Left lung (tissue), 14 donors: ENCODE results near the gene MKNK1. TPM values are rescaled to one million over a fixed set of nuclear protein-coding genes. Genes with fewer than 3 reads are reported as not detected.
A peak's percentile ranks its signal among the peaks of the same experiment; 100 is the strongest.
"Not testable (repeated sequence)": the region's sequence is repeated elsewhere in the genome, so short reads cannot be mapped to it uniquely, and the experiment has no call there.

ENCODE experiments used
- ATAC-seq: fragments of 200-7000 bp; cut with Tn5 transposase; one replicate; pipeline ENCODE4 v1.9.1; 2020; ENCODE audit warnings: moderate library complexity
- DNase-seq, 4 donors: peaks; one replicate each; pipeline ENCODE4 v3.0.0-alpha.2; 2013 to 2020
- H3K27ac ChIP-seq, 2 donors: fragments of 200-600 bp; sonication (generic) in 1 of 2; one replicate each; pipeline versions ENCODE4 v1.5.0 to v1.8.0; 2020 to 2021
- H3K27me3 ChIP-seq, 2 donors: fragments of 200-600 bp; sonication (generic) in 1 of 2; one replicate each; pipeline versions ENCODE4 v1.5.0 to v1.8.0; 2020 to 2021
- H3K36me3 ChIP-seq, 2 donors: fragments of 200-600 bp; sonication (generic) in 1 of 2; one replicate each; pipeline versions ENCODE4 v1.5.0 to v1.8.0; 2020 to 2021
- H3K4me1 ChIP-seq, 2 donors: fragments of 200-600 bp; one replicate each; pipeline ENCODE4 v1.8.0; 2021
- H3K4me3 ChIP-seq, 2 donors: fragments of 200-600 bp; sonication (generic) in 1 of 2; one replicate each; pipeline versions ENCODE4 v1.5.0 to v1.8.0; 2020 to 2021; ENCODE audit warnings: mild to moderate bottlenecking in 1 of 2
- H3K9me3 ChIP-seq, 2 donors: fragments of 200-600 bp; sonication (generic) in 1 of 2; one replicate each; pipeline versions ENCODE4 v1.5.0 to v1.8.0; 2020 to 2021
- intact Hi-C, 2 donors: fragments of 100-400 bp; cut with DNase I; formaldehyde crosslinking; loops; one replicate each; pipeline versions ENCODE4 v1.11.2 to v1.14.2; 2022
- long read RNA-seq, 12 donors: library from polyadenylated mRNA in 2 of 12; unstranded in 2 of 12; transcript quantifications; one replicate each; pipeline ENCODE4 v2.0.0 and lab custom pipeline, GENCODE V29; 2019 to 2026
- polyA plus RNA-seq, 6 donors: library from polyadenylated mRNA; unstranded; fragments of 120-200 nt; gene quantifications; one replicate each; pipeline ENCODE4 v1.2.1, GENCODE V29; 2013; ENCODE audit not compliant: insufficient read length in 6 of 6
- total RNA-seq, 2 donors: library from RNA; stranded (reverse); fragmentation: NEBNext Ultra II Directional; extraction: Animal tissue kit (Norgen Biotek cat#: 25700); gene quantifications; one replicate each; pipeline ENCODE4 v1.2.1, GENCODE V29; 2021
- TF ChIP-seq, protein P1 (sequence below), 2 donors: fragments of 200-600 bp; sonication (generic) in 1 of 2; IDR thresholded peaks; one replicate each; pipeline versions ENCODE4 v1.5.0 to v1.8.0; 2021; ENCODE audit warnings: antibody characterized with exemption in 2 of 2
- donor health status: DM: no; HTN: yes; CAD: no.
- donor health status: DM: no; HTN: no; CAD: no.

The MKNK1 gene
- total RNA-seq (10 to 100 TPM; 42.2 to 96.0 TPM), polyA plus RNA-seq (10 to 100 TPM; 45.0 to 57.1 (median 51.4) TPM)
- long read RNA-seq, donor 1, partial matches to known transcripts = 0 of 5 reads
- long read RNA-seq, donor 1, other reads (novel, unspliced or antisense) = 0 of 5 reads
- long read RNA-seq, donor 2, partial matches to known transcripts = 0 of 3 reads
- long read RNA-seq, donor 2, other reads (novel, unspliced or antisense) = 0 of 3 reads
- long read RNA-seq, donor 3, partial matches to known transcripts = 0 of 2 reads
- long read RNA-seq, donor 3, other reads (novel, unspliced or antisense) = 0 of 2 reads
- long read RNA-seq, donor 4, partial matches to known transcripts = 6 of 11 reads
- long read RNA-seq, donor 4, other reads (novel, unspliced or antisense) = 3 of 11 reads
- long read RNA-seq, donor 5, partial matches to known transcripts = 0 of 1 reads
- long read RNA-seq, donor 5, other reads (novel, unspliced or antisense) = 0 of 1 reads
- long read RNA-seq, donor 6, partial matches to known transcripts = 0 of 1 reads
- long read RNA-seq, donor 6, other reads (novel, unspliced or antisense) = 0 of 1 reads
- long read RNA-seq, donor 7 = 0 reads
- long read RNA-seq, donor 8, partial matches to known transcripts = 11 of 12 reads
- long read RNA-seq, donor 8, other reads (novel, unspliced or antisense) = 0 of 12 reads
- long read RNA-seq, donor 9 = 0 reads
- long read RNA-seq, donor 10, partial matches to known transcripts = 6 of 21 reads
- long read RNA-seq, donor 10, other reads (novel, unspliced or antisense) = 10 of 21 reads
- long read RNA-seq, donor 11, partial matches to known transcripts = 0 of 1 reads
- long read RNA-seq, donor 11, other reads (novel, unspliced or antisense) = 0 of 1 reads
- long read RNA-seq, donor 12 = 0 reads

DNA sequence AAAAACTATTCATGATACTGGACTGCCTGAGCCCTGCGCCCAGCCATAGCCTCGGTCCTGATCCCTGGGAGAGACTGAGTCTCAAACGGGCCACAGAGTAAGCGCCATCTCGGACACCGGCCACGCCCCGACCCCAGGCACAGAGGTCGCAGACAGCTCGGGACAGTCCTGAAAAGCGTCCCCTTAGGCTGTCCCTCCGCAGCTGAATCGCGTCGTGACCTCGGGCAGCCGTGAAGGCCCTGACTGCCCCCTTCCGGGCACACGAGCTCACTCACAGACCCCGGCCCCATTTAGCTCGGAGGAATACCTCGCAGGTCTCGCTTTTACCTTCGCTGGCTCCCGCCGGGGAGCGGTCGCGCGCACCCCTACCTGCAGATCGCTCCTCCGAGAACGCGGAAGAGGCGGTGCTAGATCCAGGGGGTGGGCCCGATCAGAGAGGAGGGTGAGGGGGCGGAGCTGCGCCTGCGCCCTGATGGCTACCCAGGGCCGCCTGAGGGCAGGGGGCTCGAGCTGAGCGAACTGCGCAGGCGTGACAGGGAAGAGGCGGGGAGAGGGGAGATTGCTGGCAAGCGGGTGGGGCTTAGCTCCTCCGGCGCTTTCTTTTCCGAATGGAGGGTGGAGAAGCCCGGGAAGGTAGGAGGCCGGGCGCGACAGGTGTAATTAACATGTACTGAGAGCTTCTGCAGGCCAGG is at the start of gene MKNK1:
TSS of gene MKNK1 (minus strand) at position 411 of the 692 bp plus-strand sequence. CDS start 20,941 bp downstream, outside the sequence.
- peaks cover 0 to 17% of the 10 kb centered on the region in 2 donors for H3K36me3 ChIP-seq
- H3K4me3 ChIP-seq = peak within 1 kb of the TSS; percentile 73 to 80
- ATAC-seq (peak; percentile 99), DNase-seq (peak; percentile 95 to 100 (median 99))
- H3K27ac ChIP-seq = peak within 1 kb of the TSS; percentile 66 to 89
- intact Hi-C loops = no loop called here
- H3K27me3 ChIP-seq = no peaks in the 10 kb centered on the region
- H3K9me3 ChIP-seq = no peaks in the 10 kb centered on the region
- H3K4me1 ChIP-seq = peaks cover 13 to 55% of the 10 kb centered on the region in 2 donors
- TF ChIP-seq, protein P1, sequence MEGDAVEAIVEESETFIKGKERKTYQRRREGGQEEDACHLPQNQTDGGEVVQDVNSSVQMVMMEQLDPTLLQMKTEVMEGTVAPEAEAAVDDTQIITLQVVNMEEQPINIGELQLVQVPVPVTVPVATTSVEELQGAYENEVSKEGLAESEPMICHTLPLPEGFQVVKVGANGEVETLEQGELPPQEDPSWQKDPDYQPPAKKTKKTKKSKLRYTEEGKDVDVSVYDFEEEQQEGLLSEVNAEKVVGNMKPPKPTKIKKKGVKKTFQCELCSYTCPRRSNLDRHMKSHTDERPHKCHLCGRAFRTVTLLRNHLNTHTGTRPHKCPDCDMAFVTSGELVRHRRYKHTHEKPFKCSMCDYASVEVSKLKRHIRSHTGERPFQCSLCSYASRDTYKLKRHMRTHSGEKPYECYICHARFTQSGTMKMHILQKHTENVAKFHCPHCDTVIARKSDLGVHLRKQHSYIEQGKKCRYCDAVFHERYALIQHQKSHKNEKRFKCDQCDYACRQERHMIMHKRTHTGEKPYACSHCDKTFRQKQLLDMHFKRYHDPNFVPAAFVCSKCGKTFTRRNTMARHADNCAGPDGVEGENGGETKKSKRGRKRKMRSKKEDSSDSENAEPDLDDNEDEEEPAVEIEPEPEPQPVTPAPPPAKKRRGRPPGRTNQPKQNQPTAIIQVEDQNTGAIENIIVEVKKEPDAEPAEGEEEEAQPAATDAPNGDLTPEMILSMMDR (IDR thresholded peaks at IDR 0.05) = no peak

DNA sequence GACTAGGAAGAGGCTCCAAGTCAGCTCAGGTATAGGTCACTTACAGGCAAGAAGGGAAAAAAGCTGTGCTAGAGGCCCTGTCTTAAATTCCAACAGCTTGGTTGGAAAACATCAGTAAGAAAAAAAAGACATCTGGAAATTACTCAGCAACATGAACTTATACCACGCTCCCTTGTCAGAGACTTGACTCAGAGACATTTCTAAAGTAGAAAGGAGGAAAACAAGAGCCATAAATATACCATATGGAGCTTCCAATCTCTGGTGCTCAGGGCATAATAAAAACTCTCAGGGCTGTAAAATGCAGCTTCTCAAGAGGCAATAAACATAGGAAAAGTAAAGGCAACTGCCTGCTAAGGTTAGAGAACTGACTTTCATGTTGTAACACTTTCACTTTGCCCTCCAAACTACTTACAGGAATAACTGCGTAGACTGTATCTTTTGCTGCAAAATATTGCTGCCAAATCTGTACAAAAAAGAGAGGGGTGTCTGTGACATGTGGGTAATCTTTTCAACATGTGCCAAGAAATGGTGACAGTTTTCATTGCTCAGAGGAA is 49.4 kb upstream of the MKNK1 start:
- H3K27ac ChIP-seq = no peak overlapping the region
- no peaks in the 10 kb centered on the region for H3K4me1 ChIP-seq
- peaks cover 0 to 81% of the 10 kb centered on the region in 2 donors for H3K36me3 ChIP-seq
- H3K27me3 ChIP-seq = no peaks in the 10 kb centered on the region
- peaks cover 0 to 2% of the 10 kb centered on the region in 2 donors for H3K9me3 ChIP-seq
- TF ChIP-seq, protein P1 (IDR thresholded peaks at IDR 0.05) = no peak
- intact Hi-C loops = no loop called here
- H3K4me3 ChIP-seq = no peak overlapping the region
- DNase-seq (no peak), ATAC-seq (no peak)

DNA sequence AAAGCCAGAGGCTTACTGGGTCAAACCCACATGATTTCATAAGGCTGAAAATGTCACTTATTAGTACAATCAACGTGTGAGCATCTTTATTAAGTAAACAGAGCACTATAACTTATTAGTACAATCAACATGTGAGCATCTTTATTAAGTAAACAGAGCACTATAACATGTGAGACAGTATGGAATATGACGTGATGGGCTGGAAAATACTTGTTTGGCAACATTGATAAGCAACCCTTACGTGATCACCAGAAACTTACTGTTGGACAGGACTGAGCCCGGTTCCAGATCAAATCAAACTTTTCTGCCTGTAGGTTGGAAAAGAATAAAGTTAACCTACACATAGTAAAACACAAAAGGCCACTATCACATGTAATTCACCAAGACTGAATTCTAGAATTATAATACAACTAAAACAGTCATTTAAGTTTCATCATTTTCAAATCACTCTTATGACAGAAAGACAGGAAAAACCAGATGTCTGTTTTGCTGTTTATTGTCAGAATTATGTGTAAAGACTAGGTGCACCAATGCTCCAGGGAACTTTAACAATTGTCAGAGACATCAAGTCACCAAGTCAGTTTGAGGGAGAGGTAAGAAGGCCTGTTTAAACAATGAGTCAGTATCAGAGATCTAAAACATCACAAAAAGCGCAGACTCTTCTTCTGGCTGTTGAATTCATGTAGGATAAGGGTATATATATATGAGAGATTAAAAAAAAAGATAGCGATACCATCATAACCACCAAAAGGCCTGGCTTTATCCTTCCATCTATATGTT is 48.4 kb upstream of the MKNK1 start:
- Histone ChIP-seq H3K4me3 (no peak overlapping the region), H3K27ac (no peak overlapping the region), H3K9me3 (peaks cover 0 to 2% of the 10 kb centered on the region in 2 donors), H3K4me1 (no peaks in the 10 kb centered on the region), H3K36me3 (peaks cover 0 to 79% of the 10 kb centered on the region in 2 donors), H3K27me3 (no peaks in the 10 kb centered on the region)
- DNase-seq (no peak), ATAC-seq (no peak)
- TF ChIP-seq, protein P1 (IDR thresholded peaks at IDR 0.05) = no peak
- intact Hi-C loops = no loop called here

DNA sequence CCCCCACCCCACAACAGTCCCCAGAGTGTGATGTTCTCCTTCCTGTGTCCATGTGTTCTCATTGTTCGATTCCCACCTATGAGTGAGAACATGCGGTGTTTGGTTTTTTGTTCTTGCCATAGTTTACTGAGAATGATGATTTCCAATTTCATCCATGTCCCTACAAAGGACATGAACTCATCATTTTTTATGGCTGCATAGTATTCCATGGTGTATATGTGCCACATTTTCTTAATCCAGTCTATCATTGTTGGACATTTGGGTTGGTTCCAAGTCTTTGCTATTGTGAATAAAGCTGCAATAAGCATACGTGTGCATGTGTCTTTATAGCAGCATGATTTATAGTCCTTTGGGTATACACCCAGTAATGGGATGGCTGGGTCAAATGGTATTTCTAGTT is 47.1 kb upstream of the MKNK1 start:
- peaks cover 0 to 74% of the 10 kb centered on the region in 2 donors for H3K36me3 ChIP-seq
- intact Hi-C loops, H3K27me3 ChIP-seq, DNase-seq, ATAC-seq, H3K4me1 ChIP-seq, H3K27ac ChIP-seq, H3K4me3 ChIP-seq, H3K9me3 ChIP-seq: not testable (repeated sequence)
